RPMI8226 (cell line): ENCODE data around the gene TMCC1.
A peak's percentile ranks its signal among the peaks of the same experiment; 100 is the strongest.

Experiments
- DNase-seq: peaks from one replicate; pipeline ENCODE4 v3.0.0-alpha.2; 2015

The TMCC1 gene

GRCh38 chr3:129673897-129674797 lies 219.4 kb downstream of the TMCC1 start:
- no peak for DNase-seq

- no peak for DNase-seq
Observed at GRCh38 chr3:129673012-129673411, 220.5 kb downstream of the TMCC1 start.

- no peak for DNase-seq
Observed at GRCh38 chr3:129672412-129672811, 221.1 kb downstream of the TMCC1 start.

- DNase-seq = no peak
Observed at GRCh38 chr3:129665024-129665768, 228.3 kb downstream of the TMCC1 start.

- DNase-seq = no peak
Observed at GRCh38 chr3:129663930-129664646, 229.4 kb downstream of the TMCC1 start.

GRCh38 chr3:129663045-129663446 lies 230.5 kb downstream of the TMCC1 start:
- DNase-seq = no peak

GRCh38 chr3:129662191-129662608 lies 231.3 kb downstream of the TMCC1 start:
- no peak for DNase-seq

GRCh38 chr3:129661766-129662165 lies 231.7 kb downstream of the TMCC1 start:
- no peak for DNase-seq

- no peak for DNase-seq
Observed at GRCh38 chr3:129658110-129658843, 235.2 kb downstream of the TMCC1 start.

- DNase-seq = no peak
Observed at GRCh38 chr3:129657261-129658046, 236.1 kb downstream of the TMCC1 start.

- no peak for DNase-seq
Observed at GRCh38 chr3:129656659-129657247, 236.8 kb downstream of the TMCC1 start.

GRCh38 chr3:129655291-129655700 lies 238.2 kb downstream of the TMCC1 start:
- no peak for DNase-seq

- no peak for DNase-seq
Observed at GRCh38 chr3:129654131-129654530, 239.4 kb downstream of the TMCC1 start.

GRCh38 chr3:129653019-129653418 lies 240.5 kb downstream of the TMCC1 start:
- no peak for DNase-seq

GRCh38 chr3:129651435-129652202 lies 241.9 kb downstream of the TMCC1 start:
- DNase-seq = no peak

GRCh38 chr3:129650256-129650872 lies 243.1 kb downstream of the TMCC1 start:
- peak; percentile 60 for DNase-seq

- DNase-seq = no peak
Observed at GRCh38 chr3:129648391-129648790, 245.1 kb downstream of the TMCC1 start.

GRCh38 chr3:129645286-129645685 lies 248.2 kb downstream of the TMCC1 start:
- DNase-seq = no peak

- no peak for DNase-seq
Observed at GRCh38 chr3:129644836-129645235, 248.7 kb downstream of the TMCC1 start.
